AG04450 (cell line): ENCODE measurements around the gene DUOX1. TPM values are rescaled to one million over a fixed set of nuclear protein-coding genes. Genes with fewer than 3 reads are reported as not detected.
"Not testable (repeated sequence)": the region's sequence is repeated elsewhere in the genome, so short reads cannot be mapped to it uniquely, and the experiment has no call there.

Experiments
- CTCF ChIA-PET: fragments of 300-600, 350-600 bp; formaldehyde crosslinking; extraction: SDS; loops from one replicate; lab custom pipeline; 2022; ENCODE audit warnings: antibody characterized with exemption, inconsistent platforms; lab: Charles Lee
- POLR2A ChIA-PET: fragments of 350-600 bp; formaldehyde crosslinking; extraction: SDS; loops from one replicate; lab custom pipeline; 2021; ENCODE audit warnings: antibody characterized with exemption, inconsistent platforms; lab: Yijun Ruan, JAX
- DNase-seq: peaks from one replicate; pipeline ENCODE4 v3.0.0-alpha.2; 2011; ENCODE audit warnings: low read depth, low spot score
- H3K27ac ChIP-seq: one replicate; pipeline ENCODE4 v1.5.1; 2012; ENCODE audit warnings: low read depth, low read length, control low read depth
- H3K27me3 ChIP-seq: one replicate; pipeline ENCODE4 v1.6.0; 2012; ENCODE audit warnings: low read length; ENCODE audit not compliant: control insufficient read depth, insufficient read depth
- H3K4me3 ChIP-seq: 2 replicates; pipeline ENCODE4 v1.5.1; 2011; ENCODE audit warnings: mild to moderate bottlenecking, low read depth, low read length, control low read depth
- H3K9me3 ChIP-seq: 2 replicates; pipeline ENCODE4 v1.5.1; 2012; ENCODE audit warnings: low read length; ENCODE audit not compliant: control insufficient read depth, insufficient read depth
- polyA minus RNA-seq: library from RNA; depleted of rRNA, polyadenylated mRNA; stranded (reverse); fragments of >200 nt; gene quantifications from 2 replicates; pipeline ENCODE4 v1.2.3, GENCODE V29; 2011; rRNA and poly(A)+ RNA removed
- polyA plus RNA-seq: library from polyadenylated mRNA; depleted of rRNA; stranded (reverse); fragments of >200 nt; gene quantifications from 2 replicates; pipeline ENCODE4 v1.2.3, GENCODE V29; 2011; rRNA removed
- TF ChIP-seq, protein P1 (sequence below): IDR thresholded peaks from 2 replicates; pipeline ENCODE4 v1.5.1; 2011; ENCODE audit warnings: low read depth, low read length, control low read depth, inconsistent platforms

DUOX1 gene
- polyA plus RNA-seq (not detected in 2 replicates), polyA minus RNA-seq (not detected in 2 replicates)

DNA sequence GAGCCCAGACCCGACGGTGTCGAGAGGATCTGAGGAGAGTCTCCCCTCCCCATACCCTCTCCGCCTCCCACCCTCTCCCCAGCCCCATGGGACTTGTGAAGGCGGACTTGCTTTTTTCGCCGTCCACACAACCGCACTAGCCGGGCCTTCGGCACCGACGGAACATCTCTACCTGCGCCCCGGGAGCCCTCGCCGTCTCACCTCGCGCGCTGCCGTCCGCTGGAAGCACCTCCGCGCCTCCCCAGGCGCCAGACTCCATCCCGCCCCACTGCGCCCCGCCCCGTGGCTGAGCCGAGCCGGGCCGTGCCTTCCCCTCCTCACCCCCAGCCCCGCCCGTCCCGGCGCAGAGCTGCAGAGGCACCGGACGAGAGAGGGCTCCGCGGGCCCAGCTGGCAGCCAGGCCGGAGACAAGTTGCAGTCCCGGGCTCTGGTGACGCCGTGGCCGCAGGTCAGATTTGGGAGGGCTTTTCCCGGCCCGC, at the start of gene DUOX1, which contains the start of gene DUOXA1:
Gene DUOX1, plus strand, starts transcription at position 344 of the 479 bp plus-strand sequence. CDS start 1,973 bp downstream, outside the sequence.
Gene DUOXA1, minus strand, starts transcription at position 229 of the 479 bp plus-strand sequence. CDS start 6,865 bp downstream, outside the sequence.
- TF ChIP-seq, protein P1, sequence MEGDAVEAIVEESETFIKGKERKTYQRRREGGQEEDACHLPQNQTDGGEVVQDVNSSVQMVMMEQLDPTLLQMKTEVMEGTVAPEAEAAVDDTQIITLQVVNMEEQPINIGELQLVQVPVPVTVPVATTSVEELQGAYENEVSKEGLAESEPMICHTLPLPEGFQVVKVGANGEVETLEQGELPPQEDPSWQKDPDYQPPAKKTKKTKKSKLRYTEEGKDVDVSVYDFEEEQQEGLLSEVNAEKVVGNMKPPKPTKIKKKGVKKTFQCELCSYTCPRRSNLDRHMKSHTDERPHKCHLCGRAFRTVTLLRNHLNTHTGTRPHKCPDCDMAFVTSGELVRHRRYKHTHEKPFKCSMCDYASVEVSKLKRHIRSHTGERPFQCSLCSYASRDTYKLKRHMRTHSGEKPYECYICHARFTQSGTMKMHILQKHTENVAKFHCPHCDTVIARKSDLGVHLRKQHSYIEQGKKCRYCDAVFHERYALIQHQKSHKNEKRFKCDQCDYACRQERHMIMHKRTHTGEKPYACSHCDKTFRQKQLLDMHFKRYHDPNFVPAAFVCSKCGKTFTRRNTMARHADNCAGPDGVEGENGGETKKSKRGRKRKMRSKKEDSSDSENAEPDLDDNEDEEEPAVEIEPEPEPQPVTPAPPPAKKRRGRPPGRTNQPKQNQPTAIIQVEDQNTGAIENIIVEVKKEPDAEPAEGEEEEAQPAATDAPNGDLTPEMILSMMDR, result no peak
- Histone ChIP-seq H3K27ac (no peak within 1 kb of the TSS), H3K4me3 (no peak within 1 kb of the TSS), H3K27me3 (peaks cover 66% of the 10 kb centered on the region), H3K9me3 (no peaks in the 10 kb centered on the region; the same call in 1 of the 2 replicates)
- no peak for DNase-seq
- POLR2A ChIA-PET, result no interaction called here
- CTCF ChIA-PET, result interaction anchor here (5.6 kb wide), 1 partner anchor 11 kb away, joined by 30 read pairs; no protein-coding TSS in a partner anchor

DNA sequence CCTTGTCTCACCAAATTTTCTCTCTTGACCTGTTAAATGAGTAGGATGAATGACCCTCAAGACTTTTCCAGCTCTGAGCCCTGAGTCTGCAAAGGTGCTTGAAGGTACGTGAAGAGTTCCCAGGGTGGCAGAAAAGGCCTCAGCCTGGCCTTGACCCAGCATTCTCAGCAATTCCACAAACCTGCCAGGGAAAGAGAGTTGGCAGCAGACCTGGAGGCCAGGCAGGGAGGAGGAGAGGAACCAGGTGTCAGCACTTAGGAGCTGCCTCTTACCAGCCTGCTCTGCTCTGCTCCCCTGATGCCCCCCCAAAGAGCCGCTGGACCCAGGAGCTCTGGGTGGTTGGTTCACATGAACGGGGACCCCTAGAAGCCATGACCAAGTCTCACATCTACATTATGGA, 49.2 kb upstream of the DUOX1 start:
- POLR2A ChIA-PET, DNase-seq, H3K9me3 ChIP-seq, H3K4me3 ChIP-seq, H3K27me3 ChIP-seq, H3K27ac ChIP-seq: not testable (repeated sequence)
- CTCF ChIA-PET, result interaction anchor here (1.5 kb wide), 1 partner anchor 38 kb away, joined by 10 read pairs; no protein-coding TSS in a partner anchor

DNA sequence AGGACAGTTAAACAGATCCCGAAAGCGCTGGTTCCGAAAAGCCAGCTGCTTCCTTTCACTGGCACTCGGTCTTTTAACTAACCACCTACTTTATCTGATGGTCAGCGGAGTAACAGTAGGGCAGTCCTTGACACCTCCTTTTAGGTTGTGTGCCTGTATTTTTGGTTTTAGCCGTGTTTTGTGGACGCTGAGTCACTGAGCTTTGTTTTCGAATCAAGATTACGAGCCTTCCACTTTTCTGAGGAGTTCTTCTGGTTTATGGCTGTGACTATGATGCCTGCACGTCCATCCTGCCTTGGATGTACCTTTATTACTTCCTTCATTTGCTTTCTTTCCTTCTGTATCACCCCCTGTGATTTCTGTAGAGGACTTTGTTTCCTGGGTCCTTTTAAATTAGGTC, 47.4 kb upstream of the DUOX1 start:
- CTCF ChIA-PET, result interaction anchor here (2.2 kb wide), 1 partner anchor 36 kb away, joined by 9 read pairs; no protein-coding TSS in a partner anchor
- H3K9me3 ChIP-seq, H3K4me3 ChIP-seq, H3K27ac ChIP-seq, POLR2A ChIA-PET, H3K27me3 ChIP-seq, DNase-seq: not testable (repeated sequence)

DNA sequence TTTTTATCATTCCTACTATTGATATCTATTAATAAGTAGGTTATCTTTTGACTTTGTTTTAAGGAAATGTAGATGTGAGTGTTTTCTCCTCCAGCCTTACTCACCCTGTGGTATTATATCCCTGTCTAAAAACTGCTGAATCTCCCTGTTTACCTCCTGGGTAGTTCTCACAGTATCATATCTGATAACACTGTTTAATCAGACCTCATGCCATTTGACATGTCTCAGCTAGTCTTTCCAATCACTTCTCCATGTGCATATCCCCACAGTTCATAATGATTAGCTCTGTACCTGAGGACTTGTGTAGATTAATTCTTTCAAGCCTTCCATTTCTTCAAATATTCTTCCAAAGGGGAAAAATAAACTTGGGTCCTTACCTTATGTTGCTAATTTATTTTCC, 46.6 kb upstream of the DUOX1 start:
- ChIA-PET POLR2A (no interaction called here), CTCF (interaction anchor here (0.6 to 2.2 kb wide), 2 partner anchors 35 to 533 kb away, joined by 3 to 9 read pairs; no protein-coding TSS in a partner anchor)
- H3K27ac ChIP-seq, result no peak overlapping the region
- H3K27me3 ChIP-seq, result peaks cover 3% of the 10 kb centered on the region
- no peak for DNase-seq
- H3K9me3 ChIP-seq, result no peaks in the 10 kb centered on the region
- TF ChIP-seq, protein P1, result no peak
- H3K4me3 ChIP-seq, result no peak overlapping the region

DNA sequence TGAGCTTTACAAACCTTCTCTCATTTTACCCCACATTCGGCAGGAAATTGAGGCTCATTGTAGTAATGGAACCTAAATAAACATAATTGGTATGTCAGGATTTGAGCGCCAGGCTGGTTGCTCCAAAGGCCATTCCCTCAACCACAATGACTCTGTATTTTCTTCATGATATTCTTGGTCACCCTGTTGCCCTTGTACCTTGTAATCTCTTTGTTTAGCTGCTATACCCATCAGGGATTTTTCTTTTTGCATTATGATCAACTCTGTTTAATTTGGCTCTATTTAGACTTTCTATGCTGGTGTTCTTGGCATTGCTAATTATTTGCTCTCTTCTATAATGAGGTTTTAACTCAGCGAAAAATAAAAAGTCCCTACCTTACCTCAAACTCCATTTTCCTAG, 45.6 kb upstream of the DUOX1 start:
- Histone ChIP-seq H3K9me3 (no peaks in the 10 kb centered on the region), H3K4me3 (no peak overlapping the region), H3K27me3 (peaks cover 3% of the 10 kb centered on the region), H3K27ac (no peak overlapping the region)
- TF ChIP-seq, protein P1, result no peak
- no peak for DNase-seq
- CTCF ChIA-PET, result interaction anchor here (2.2 kb wide), 1 partner anchor 34 kb away, joined by 9 read pairs; no protein-coding TSS in a partner anchor
- POLR2A ChIA-PET, result no interaction called here

DNA sequence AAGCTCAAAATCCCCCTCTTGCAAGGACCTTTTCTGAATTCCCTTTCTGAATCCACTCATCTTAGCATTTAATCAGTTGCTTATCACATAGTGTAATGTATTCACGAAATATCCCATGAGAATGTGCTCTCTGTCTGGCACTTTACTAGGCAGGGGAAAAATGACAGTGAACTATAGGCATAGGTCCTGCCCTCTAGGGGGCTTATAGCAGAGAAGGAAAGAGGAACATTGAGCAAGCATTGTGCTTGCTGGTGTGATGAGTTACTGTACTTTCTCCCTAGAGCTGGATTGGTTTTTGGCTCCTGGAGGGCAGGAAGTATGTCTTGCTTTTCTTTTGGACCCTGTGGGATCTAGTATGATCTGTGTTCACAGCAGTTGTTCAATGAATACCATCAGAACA, 42.3 kb upstream of the DUOX1 start:
- TF ChIP-seq, protein P1, result no peak
- ChIA-PET CTCF (interaction anchor here (1.1 kb wide), 1 partner anchor 30 kb away, joined by 4 read pairs; no protein-coding TSS in a partner anchor), POLR2A (no interaction called here)
- Histone ChIP-seq H3K27ac (no peak overlapping the region), H3K27me3 (peaks cover 11% of the 10 kb centered on the region), H3K9me3 (no peaks in the 10 kb centered on the region), H3K4me3 (no peak overlapping the region)
- no peak for DNase-seq
